Upper lobe of left lung (tissue), 6 donors: ENCODE data around the gene NCOA4. TPM values are rescaled to one million over a fixed set of nuclear protein-coding genes. Genes with fewer than 3 reads are reported as not detected.
"Not testable (repeated sequence)": the region's sequence is repeated elsewhere in the genome, so short reads cannot be mapped to it uniquely, and the experiment has no call there.

Experiments
- ATAC-seq, 2 donors: fragments of 200-7000 bp; cut with Tn5 transposase; one replicate each; pipeline ENCODE4 v1.9.1; 2022; ENCODE audit warnings: mild to moderate bottlenecking in 2 of 2, moderate library complexity in 2 of 2; ENCODE audit not compliant: low FRiP score in 2 of 2
- DNase-seq, 2 donors: peaks; one replicate each; pipeline ENCODE4 v3.0.0-alpha.2; 2019 to 2020
- H3K27ac ChIP-seq, 4 donors: fragments of 200-600 bp; sonication (generic); one replicate each; pipeline ENCODE4 v1.5.1; 2016 to 2019
- H3K27me3 ChIP-seq, 4 donors: fragments of 200-600 bp; sonication (generic); one replicate each; pipeline ENCODE4 v1.5.1; 2017 to 2019
- H3K36me3 ChIP-seq, 4 donors: fragments of 200-600 bp; sonication (generic); one replicate each; pipeline ENCODE4 v1.5.1; 2016 to 2019
- H3K4me1 ChIP-seq, 4 donors: fragments of 200-600 bp; sonication (generic); one replicate each; pipeline ENCODE4 v1.5.1; 2018 to 2019
- H3K4me3 ChIP-seq, 4 donors: fragments of 200-600 bp; sonication (generic); one replicate each; pipeline ENCODE4 v1.5.1; 2017 to 2019; ENCODE audit warnings: mild to moderate bottlenecking in 2 of 4, moderate library complexity in 1 of 4
- H3K9me3 ChIP-seq, 4 donors: fragments of 200-600 bp; sonication (generic); one replicate each; pipeline ENCODE4 v1.5.1; 2018 to 2019
- CTCF ChIP-seq, 6 experiments: fragments of 450-650 bp in 4 of 6; fragments of 200-600 bp in 2 of 6; sonication (generic) in 2 of 6; IDR thresholded peaks; one replicate each; pipeline ENCODE4 v1.5.1; 2016 to 2019; ENCODE audit warnings: antibody characterized with exemption in 6 of 6
- EP300 ChIP-seq, 4 donors: sonication (generic); formaldehyde crosslinking; IDR thresholded peaks; one replicate each; pipeline ENCODE4 v1.5.1; 2017; ENCODE audit warnings: antibody characterized with exemption in 4 of 4, control low read depth in 2 of 4
- POLR2A ChIP-seq, 4 donors: fragments of 450-650 bp; IDR thresholded peaks; one replicate each; pipeline ENCODE4 v1.5.1; 2016 to 2017; ENCODE audit warnings: antibody characterized with exemption in 4 of 4, mild to moderate bottlenecking in 2 of 4
- POLR2AphosphoS5 ChIP-seq, 2 donors: sonication (generic); formaldehyde crosslinking; IDR thresholded peaks; one replicate each; pipeline ENCODE4 v1.5.1; 2017; ENCODE audit warnings: antibody characterized with exemption in 2 of 2
- WGBS, 2 donors: methylation state at CpG; one replicate each; pipeline ENCODE4 v1.1.5; 2017 to 2018; 5-methylcytosine and 5-hydroxymethylcytosine counted together
- total RNA-seq, 6 donors: library from RNA; depleted of rRNA in 4 of 6; stranded (reverse); fragments of >200 nt in 4 of 6; gene quantifications; one replicate each; pipeline versions ENCODE4 v1.1.0 to v1.2.1, GENCODE V29; 2016 to 2021
- donor health status: DM: no; HTN: no; CAD: no; lungs with moderate emphysema.
- donor health status: DM: no; HTN: yes; CAD: no; lungs with severe emphysema.

The NCOA4 gene
- total RNA-seq, 6 donors from 2014 or later: 57.6 to 184 (median 144) TPM

- Histone ChIP-seq H3K9me3 (no peaks in the 10 kb centered on the region), H3K4me3 (no peak overlapping the region), H3K4me1 (no peaks in the 10 kb centered on the region), H3K27ac (no peak overlapping the region), H3K27me3 (no peaks in the 10 kb centered on the region), H3K36me3 (no peaks in the 10 kb centered on the region)
- TF ChIP-seq POLR2A (IDR thresholded peaks at IDR 0.05) (no peak), CTCF (IDR thresholded peaks at IDR 0.05) (no peak), POLR2AphosphoS5 (IDR thresholded peaks at IDR 0.05) (no peak), EP300 (IDR thresholded peaks at IDR 0.05) (no peak)
- ATAC-seq (no peak), DNase-seq (no peak)
- 70 to 78% methylated on average over 4 to 6 of the region's 6 CpGs for WGBS, 2 donors
These were observed 22.5 kb upstream of the NCOA4 start for GRCh38 chr10:46052791-46053375.

GRCh38 chr10:46052057-46052790 lies 21.8 kb upstream of the NCOA4 start:
- Histone ChIP-seq H3K9me3 (no peaks in the 10 kb centered on the region), H3K4me1 (no peaks in the 10 kb centered on the region), H3K27me3 (no peaks in the 10 kb centered on the region), H3K36me3 (no peaks in the 10 kb centered on the region), H3K4me3 (no peak overlapping the region), H3K27ac (no peak overlapping the region)
- DNase-seq (no peak), ATAC-seq (no peak)
- TF ChIP-seq EP300 (IDR thresholded peaks at IDR 0.05): no peak
- no peak for TF ChIP-seq POLR2AphosphoS5 (IDR thresholded peaks at IDR 0.05)
- no peak for TF ChIP-seq CTCF (IDR thresholded peaks at IDR 0.05)
- no peak for TF ChIP-seq POLR2A (IDR thresholded peaks at IDR 0.05)
- 52 to 68% methylated on average over 6 to 7 of the region's 7 CpGs for WGBS, 2 donors

- no peak overlapping the region for H3K4me3 ChIP-seq
- DNase-seq (no peak), ATAC-seq (no peak)
- 39 to 58% methylated on average over 11 of the region's 11 CpGs for WGBS, 2 donors
- H3K36me3 ChIP-seq: no peaks in the 10 kb centered on the region
- H3K27me3 ChIP-seq: no peaks in the 10 kb centered on the region
- no peaks in the 10 kb centered on the region for H3K9me3 ChIP-seq
- no peak for TF ChIP-seq CTCF (IDR thresholded peaks at IDR 0.05)
- TF ChIP-seq EP300 (IDR thresholded peaks at IDR 0.05): no peak
- no peak for TF ChIP-seq POLR2A (IDR thresholded peaks at IDR 0.05)
- TF ChIP-seq POLR2AphosphoS5 (IDR thresholded peaks at IDR 0.05): no peak
- H3K4me1 ChIP-seq: no peaks in the 10 kb centered on the region
- H3K27ac ChIP-seq: no peak overlapping the region
These were observed 20.7 kb upstream of the NCOA4 start for GRCh38 chr10:46050941-46051623.

- 95 to 96% methylated on average over 11 of the region's 11 CpGs for WGBS, 2 donors
- ATAC-seq, H3K36me3 ChIP-seq: not testable (repeated sequence)
These were observed 19.0 kb upstream of the NCOA4 start for GRCh38 chr10:46049497-46049831.

GRCh38 chr10:46048152-46048551 lies 17.7 kb upstream of the NCOA4 start:
- TF ChIP-seq POLR2AphosphoS5 (IDR thresholded peaks at IDR 0.05) (no peak), CTCF (IDR thresholded peaks at IDR 0.05) (no peak), POLR2A (IDR thresholded peaks at IDR 0.05) (no peak), EP300 (IDR thresholded peaks at IDR 0.05) (no peak)
- no peaks in the 10 kb centered on the region for H3K4me1 ChIP-seq
- DNase-seq: no peak
- WGBS, 2 donors: 34 to 45% methylated on average over 2 of the region's 2 CpGs
- H3K4me3 ChIP-seq: no peak overlapping the region
- H3K36me3 ChIP-seq: no peaks in the 10 kb centered on the region
- H3K9me3 ChIP-seq: no peaks in the 10 kb centered on the region
- ATAC-seq: no peak
- no peaks in the 10 kb centered on the region for H3K27me3 ChIP-seq
- H3K27ac ChIP-seq: no peak overlapping the region

More at GRCh38 chr10:46049497-46049831, 19.0 kb upstream of the NCOA4 start:
- H3K4me1 ChIP-seq, H3K27ac ChIP-seq, H3K9me3 ChIP-seq, DNase-seq, H3K27me3 ChIP-seq, H3K4me3 ChIP-seq: not testable (repeated sequence)
